ENCODE data around the gene CACNA1E.

The CACNA1E gene

DNA sequence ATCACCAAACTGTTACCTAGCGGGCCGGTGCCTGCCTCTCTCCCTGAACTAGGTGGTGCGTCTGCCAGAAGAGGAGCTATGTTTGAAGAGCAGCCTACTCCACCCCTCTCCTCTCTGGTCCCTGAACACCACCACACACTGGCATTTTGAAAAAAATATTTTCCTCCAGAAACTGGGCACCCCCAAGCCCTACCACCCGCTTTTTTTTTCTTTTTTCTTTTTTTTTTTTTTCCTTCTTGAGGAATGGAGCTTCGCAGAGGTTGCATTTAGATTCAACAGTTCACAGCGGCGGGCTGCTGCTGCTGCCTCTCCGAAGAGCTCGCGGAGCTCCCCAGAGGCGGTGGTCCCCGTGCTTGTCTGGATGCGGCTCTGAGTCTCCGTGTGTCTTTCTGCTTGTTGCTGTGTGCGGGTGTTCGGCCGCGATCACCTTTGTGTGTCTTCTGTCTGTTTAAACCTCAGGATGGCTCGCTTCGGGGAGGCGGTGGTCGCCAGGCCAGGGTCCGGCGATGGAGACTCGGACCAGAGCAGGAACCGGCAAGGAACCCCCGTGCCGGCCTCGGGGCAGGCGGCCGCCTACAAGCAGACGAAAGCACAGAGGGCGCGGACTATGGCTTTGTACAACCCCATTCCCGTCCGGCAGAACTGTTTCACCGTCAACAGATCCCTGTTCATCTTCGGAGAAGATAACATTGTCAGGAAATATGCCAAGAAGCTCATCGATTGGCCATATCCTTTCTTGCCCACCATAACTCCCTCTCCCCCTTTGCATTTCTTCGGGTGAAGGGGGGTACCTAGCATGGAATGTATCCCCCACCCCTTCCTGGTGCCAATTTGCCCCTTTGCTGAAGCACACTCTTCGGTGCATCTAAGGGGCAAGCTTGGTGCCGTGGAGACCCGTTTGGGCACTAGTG, at the start of gene CACNA1E:
TSS of gene CACNA1E (plus strand) at position 233 of the 911 bp plus-strand sequence. CDS start at position 461, 228 bp downstream.
- DNase-seq (ENCODE audit: low read depth), result no peak

DNA sequence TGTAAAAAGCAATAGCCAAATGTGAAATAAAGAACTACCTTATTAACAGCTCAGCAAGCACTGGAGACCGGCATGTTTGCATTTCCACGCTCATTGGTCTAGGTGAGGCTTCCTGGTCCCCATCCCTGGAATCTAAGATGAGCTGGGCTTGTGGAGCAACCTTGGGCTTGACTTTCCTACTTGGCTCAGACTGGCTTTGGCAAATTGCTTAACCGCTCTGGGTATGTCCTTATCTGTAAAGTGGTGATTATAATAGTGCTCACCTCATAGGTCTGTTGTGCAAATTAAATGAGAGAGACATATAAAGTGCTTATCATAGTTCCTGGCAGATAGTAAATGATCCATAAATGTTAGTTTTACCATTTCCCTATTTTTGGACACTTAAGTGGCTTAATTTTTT, 49.4 kb upstream of the CACNA1E start:
- no peak for DNase-seq (ENCODE audit: low read depth)

DNA sequence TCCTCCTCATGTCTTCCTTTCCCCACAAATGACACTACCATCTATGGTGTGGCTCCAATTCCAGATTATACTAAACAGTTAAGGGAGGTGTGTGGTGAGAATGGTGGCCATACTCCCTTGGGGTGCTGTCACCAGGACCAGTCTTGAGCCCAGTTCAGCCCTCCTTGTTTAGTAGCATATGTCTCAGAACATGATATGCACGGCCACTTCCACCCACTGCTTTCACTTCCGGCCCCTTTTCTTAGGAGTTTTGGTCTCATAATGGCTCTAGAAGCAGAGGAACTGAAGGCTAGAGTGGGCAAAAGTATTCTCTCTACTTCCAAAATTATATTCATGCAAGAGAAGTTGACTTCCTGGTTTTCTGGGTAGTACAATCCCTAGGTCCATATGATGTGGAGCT, 45.3 kb upstream of the CACNA1E start:
- no peak for DNase-seq (ENCODE audit: low read depth)

DNA sequence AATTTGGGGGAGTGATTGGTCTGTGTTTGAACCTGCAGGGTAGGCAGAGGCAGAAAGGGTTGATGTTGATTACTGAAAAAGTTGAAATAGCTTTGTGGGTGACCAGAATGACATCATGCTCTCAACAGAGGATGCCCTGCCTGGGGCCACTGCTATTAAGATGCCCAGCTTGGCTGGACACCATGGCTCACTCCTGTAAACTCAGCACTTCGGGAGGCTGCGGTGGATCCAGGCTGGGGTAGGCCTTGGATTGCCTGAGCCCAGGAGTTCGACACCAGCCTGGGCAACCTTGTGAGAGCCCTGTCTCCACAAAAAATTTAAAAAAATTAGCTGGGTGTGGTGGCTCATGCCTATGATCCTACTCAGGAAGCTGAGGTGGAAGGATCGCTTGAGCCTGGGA, 42.8 kb upstream of the CACNA1E start:
- no peak for DNase-seq (ENCODE audit: low read depth)

DNA sequence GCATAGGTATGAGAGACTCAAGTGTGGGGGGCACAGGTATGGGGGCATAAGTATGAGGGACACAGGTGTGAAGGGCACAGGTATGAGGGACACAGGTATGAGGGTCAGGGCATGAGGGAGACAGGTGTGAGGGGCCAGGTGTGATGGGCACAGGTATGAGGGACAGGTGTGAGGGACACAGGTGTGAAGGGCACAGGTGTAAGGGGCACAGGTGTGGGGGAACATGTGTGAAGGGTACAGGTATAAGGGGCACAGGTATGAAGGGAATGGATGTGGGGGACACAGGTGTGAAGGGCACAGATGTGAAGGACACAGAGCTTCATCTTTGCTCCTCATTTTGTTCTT, 41.2 kb upstream of the CACNA1E start:
- DNase-seq (ENCODE audit: low read depth), result no peak

DNA sequence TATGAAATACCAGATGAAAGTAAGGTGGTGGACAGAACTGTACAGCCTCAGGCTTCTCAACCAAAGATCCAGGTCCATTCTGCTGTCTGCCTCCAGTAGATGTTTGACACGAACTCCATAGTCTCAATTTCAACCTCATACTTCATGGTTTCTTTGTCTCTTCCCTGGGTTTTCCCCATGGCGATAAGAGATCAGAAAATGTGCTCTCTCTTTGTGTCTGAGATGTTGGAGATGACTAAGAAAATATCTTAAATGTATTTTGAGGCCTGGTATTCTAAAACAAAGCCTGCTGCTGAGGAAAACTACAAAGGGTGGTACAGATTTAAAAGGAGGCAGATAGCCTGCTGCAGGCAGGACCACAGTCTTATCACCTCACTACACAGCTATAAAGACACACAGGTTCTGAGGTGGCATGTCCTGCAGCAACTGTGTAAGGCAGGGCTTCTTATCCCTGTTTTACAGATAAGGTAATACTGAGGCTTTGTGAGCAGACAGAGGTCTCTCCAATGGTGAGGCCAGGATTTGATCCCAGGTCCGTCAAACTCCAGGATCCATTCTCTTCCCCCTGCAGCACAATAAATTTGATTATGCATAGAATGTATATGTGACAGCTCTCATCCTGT, 40.0 kb upstream of the CACNA1E start:
- DNase-seq (ENCODE audit: low read depth), result no peak

DNA sequence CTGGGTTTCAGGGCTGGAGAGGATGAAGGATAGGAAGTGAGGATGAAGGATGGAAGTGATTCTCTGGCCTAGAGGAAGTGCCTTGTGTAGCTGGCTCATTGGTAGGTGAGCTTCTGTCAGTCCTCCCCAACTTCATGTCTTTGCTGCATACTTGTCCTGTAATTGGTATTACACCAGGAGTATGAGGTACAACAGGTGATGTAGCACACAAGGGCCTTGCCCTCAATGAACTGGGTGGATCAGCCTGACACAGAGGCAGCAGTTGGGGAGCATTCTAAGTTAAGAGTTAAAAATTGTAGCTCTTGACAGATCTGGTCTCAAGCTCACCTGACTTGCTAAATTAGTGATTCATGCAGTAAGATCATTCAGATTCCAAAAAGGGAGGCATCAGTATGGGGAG, 37.9 kb upstream of the CACNA1E start:
- no peak for DNase-seq (ENCODE audit: low read depth)

DNA sequence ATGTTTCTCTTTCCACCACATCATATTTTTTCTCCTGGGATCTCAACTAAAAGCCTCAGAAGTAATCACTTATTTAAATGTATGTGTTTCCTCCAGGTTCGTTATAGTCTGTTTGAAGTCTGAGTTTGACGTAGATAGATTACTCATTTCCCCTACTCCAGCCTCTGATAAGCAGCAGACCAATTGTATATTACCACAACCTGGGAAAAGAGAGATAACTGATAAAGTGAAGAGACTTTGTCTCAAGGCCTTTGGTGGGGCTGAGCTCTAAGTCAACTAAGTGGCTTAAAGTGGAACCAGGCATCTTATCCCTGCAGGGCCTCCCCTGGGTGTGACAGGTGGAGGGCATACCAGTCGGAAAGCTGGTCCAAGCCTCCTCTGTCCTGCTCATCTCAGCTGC, 34.9 kb upstream of the CACNA1E start:
- no peak for DNase-seq (ENCODE audit: low read depth)

DNA sequence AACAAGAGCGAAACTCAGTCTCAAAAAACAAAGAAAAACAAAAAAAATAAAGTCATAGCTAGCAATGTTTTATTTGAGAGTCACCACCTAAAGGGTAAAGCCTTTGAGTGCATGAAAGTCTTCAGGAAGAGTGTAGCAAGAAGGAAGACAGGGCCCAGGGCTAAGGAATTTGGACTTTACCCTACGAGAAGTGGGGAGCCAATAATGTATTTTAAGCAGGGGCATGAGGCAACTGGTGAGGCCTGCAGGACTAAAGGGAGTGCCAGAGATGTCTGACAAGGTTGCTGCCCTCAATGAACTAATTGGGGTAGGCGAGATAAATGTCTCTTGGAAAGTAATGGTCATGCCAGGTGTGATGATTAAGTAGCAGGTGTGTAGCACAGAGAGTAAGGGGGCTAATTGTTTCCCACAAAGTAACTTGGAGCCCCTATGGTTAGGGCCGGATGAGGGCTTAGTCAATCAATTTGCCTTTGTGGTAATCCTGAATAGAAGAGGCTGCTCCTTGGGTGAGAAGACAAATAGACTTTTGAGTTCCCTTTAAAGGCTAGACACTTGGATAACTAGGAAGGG, 31.6 kb upstream of the CACNA1E start:
- no peak for DNase-seq (ENCODE audit: low read depth)

DNA sequence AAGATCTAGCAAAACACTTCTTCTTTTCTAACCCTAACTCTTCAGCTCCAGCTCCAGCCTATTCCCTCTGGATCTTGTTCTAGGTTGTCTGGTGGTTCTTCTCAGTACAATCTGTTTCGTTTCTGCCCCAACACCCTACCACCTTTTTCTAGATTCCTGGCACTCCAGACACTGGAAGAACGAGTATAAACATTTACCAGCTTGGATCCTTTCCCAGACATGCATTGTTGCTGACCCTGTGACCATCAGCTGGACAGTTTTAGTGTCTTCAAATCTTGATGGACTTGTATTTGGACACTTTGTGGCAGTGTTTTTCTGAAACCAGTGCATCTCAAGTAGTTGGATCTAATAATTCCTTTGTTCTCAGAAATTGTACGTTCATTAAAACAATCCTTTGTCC, 30.6 kb upstream of the CACNA1E start:
- no peak for DNase-seq (ENCODE audit: low read depth)

DNA sequence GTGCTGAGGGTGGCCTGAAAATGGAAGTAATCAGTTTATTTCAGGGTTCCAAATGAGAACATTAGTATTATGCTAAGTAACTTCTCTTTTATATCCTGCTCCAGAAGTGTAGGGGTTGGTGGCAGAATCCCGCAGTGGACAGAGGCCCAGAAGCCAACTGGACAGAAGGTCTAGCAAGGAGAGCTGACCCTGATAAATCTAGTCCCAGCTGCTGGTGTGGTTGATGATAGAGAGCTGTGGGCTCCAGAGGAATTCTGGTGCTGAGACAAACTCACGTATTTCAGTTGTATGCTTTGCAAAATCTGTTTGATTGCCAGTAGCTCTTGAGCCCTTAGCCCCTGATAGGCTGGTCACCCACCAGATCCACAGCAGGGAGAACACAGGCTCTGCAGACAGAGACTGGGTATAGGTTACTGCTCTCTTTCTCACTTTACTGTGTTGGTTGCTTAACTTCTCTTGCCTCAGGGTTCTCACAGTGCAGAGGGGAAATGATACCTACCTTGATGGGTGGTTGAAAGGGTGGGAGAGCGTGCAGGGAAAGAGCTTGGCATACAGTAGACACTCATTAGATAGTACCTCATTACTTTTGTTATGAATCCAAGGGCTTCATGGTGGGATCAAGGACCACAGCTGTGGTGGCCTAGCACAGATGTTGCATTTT, 29.6 kb upstream of the CACNA1E start:
- DNase-seq (ENCODE audit: low read depth), result no peak

DNA sequence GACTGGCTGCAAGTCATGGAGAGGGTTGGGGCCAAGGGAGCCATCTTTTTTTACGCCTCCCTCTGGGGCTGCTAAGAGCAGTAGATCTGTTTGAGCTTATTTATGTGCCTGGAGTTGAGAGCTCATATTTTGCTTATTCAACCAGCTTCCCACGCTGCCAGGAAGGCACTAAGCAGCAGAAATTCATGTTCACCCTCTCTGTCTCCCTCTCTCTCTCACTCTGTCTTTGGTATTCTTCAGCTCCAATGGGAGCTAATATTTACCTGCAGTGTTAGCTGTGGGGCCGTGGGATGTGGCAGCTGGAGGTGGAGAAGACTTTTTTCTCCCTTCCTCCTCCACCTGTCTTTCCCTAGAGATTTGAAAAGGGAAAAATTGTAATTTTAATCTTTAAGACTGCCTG, 26.8 kb upstream of the CACNA1E start:
- DNase-seq (ENCODE audit: low read depth), result no peak

DNA sequence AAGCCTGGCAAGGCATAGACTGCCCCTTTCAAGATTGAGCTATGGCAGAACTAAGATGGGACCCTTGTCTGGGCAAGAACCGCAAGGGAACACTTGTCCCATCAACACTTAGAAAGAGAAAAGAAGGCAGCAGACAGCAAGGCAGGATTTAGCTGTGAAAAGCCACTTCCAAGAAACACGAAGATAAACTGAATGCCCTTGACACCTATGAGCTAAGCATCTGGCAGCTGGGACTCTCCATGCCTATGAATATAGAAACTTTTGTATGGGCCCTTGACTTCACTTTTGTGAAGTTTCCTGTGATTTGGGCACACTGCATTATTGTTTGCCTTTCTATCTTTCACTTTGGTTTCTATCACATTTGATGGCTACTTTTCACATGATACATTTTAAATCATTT, 24.9 kb upstream of the CACNA1E start:
- no peak for DNase-seq (ENCODE audit: low read depth)

DNA sequence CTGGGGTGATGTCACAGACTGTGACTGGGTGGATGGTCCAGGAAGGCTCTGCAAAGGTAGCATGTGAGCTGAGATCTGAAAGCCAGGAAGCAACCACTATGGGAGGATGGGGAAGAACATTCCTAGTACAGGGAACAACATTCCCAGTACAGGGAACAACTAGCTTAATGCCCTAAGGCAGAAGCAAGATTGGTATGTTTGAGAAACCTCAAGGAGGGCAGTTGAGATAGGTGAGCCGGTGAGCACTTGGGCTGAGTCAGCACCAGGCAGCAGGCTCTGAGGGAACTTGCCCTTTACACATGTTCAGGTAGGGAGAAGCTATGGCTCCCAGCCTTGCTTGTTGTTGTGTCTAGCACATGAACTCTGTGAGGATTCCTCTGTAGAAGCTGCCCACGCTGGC, 24.2 kb upstream of the CACNA1E start:
- DNase-seq (ENCODE audit: low read depth), result no peak

DNA sequence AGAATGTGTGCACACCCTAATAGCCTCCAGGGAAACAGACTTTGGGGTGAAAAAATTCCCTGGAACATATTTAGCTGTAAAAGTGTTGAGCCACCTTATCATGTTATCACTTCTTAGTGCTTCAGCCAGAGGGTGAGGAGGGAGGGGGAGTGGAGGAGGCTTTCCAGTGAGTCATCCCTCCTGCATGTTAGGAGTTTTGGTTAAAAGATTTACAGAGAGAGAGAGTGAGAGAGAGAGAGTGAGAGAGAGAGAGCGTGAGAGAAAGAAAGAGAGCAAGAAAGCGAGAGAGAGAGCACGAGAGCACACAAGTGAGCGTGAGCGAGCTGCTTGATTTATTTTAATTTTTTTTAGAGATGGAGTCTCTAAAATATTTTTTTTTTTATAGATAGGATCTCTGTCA, 13.5 kb upstream of the CACNA1E start:
- DNase-seq (ENCODE audit: low read depth), result no peak

DNA sequence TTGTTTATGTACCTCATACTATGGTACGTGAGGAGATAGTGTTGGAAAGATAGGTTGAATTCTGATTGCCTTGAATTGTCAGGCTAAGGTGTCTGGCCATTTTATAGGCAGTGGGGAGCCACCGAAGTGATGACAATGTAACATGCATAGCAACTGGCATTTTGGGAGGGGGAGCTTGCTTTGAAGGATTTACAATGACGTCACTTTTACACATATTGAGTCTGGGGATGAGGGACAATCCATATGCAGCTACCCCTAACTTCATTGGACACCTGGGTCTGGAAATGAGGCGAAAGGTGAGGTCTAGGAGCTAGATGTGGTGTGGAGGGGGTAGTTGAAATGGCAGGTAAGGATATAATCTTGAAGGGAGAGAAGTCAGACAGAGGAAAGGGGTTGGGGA, 7.7 kb upstream of the CACNA1E start:
- DNase-seq (ENCODE audit: low read depth), result no peak

DNA sequence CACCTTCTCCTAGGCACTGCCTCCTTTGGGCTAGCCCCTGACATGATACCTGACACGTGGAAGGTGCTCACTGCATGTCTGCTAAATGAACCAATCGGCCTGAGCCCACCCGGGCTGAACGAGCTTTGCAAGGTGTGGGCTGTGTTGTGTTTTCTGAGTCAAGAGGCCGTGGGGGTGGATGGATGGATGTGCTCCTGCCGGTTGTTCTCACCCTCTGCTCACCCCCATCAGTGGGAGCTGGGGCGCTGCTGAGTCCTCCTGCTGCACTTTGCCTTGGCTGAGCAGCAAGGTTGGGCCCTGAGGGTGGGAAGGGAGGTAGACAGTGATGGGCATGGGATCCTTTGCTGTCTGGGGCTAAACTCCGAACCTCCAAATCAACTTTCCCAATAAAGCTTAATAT, 6.7 kb upstream of the CACNA1E start:
- no peak for DNase-seq (ENCODE audit: low read depth)

DNA sequence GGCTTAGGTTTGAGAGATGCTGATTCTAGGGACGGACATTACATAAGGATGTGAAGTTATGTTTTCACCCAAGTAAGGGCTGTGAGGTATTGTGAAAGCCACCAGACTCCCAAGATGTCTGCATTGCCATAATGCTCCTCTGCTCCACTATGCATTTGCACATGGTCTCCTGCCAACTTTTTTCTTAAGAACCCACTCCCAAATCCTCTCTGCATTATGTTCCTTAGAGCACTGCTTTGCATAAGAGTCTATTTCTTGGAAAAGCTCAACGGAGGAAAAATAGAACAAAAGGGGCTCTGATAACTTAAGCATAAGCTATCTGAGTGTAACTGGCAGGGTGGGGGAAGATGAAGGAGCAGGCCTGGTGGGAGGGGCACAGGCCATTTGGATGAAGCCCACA, 5.0 kb upstream of the CACNA1E start:
- DNase-seq (ENCODE audit: low read depth), result no peak

DNA sequence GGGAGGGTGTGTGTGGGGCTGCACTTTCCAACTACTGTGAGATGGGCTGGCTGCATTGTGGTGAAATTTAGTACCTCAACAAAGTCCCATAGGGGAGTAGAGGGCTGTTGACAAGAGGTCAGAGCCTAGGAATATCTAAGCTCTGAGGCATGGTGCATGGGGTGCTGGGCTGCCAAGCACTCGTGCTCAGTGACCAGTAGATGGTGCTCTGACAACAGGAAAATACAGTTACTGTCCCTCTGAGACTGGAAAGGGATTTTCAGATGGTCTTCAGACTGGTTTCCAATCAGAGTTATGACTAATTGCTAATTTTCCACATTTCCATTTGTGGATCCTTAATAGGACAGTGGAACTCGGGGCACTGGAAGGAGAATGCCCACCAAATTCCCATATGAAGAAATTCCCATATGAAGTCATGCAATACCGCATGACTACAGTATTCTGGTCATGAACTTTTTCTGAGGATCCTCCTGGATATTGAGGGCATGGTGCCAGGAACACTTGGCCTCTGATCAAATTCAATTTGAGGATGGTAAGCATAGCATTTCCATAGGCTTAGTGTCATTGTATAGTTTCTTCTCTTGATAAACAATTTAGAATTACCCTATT, 4.1 kb upstream of the CACNA1E start:
- peak; percentile 41 for DNase-seq (ENCODE audit: low read depth)

DNA sequence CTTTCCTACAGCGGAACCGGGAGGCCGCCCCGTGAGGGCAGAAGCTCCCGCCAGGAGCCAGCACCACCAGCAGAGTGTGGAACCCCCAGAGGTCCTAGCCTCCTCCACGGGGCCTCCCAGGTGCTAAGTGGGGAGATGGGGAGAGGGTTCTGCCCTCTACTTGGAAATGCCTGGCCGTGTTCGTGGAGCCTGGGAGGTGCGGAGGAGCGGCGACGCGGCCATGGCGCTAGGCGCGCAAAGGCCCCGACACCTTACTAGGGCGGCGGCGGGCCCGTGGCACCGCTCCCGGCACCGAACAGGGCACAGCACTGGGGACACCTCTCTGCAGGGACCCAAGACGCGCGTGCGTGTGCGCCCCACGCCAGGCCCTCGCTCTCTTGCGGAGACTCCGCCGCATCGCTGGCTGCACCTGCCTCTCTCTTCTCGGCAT, 1.3 kb upstream of the CACNA1E start:
- no peak for DNase-seq (ENCODE audit: low read depth)

DNA sequence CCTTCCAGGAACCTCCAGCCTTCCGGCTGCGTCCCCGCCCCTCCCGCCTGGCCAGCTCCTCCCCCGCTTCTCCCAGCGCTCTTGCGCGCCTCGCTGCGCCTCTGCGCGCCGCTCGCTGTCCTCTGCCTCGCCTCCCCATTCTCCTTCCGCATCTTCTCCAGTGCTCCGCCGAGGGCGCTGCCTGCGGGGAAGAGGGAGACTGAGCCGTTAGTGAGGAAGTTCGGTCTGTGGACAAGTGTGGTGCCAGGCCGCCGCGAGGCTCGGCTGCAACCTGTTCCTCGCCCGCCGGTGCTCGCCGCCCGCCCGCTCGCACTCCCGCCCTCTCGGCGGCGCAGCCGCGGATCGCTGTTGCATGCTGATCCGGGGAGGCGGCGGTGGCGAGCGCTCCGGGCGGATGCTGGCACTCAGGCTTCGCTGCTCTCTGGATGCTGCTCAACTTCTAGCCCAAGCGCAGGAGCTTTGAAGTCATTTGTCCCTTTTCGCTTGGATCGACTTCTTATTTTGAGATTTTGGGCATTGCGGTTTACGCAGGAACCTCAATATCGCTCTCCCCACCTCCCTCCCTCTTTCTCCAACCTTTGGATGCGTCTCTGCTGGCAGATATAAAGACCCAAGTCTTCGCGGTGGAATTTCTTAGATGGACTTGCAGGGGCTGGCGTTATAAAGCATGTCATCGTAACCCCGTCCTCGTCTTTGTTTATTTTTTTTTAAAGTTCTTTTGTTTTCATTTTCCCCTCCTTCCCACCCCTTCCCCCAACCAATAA, 614 bp upstream of the CACNA1E start:
- no peak for DNase-seq (ENCODE audit: low read depth)

DNA sequence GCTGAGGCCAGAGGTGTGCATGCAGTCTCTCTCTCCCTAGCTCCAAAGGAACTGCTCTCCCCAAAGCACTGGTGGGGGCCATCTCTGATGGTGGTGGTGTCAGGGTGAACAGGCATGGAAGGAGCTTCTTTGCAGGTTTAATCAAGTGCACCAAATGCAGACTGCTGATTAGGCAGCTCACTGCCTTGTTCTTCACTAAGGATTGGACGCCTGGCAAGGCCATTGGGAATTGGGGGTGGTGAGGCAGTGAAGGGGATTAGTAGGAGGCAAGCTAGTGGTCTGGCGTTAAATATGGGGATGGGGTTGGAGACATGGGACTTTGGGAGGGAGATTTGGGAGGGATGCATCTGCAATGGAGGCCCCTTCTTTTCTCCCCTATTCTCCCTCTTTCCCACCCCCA, 1.5 kb downstream of the CACNA1E start:
- no peak for DNase-seq (ENCODE audit: low read depth)

Measured in CMK (cell line).